HAP-1 (cell line): Measurements from ENCODE around the gene IRX2.
A peak's percentile ranks its signal among the peaks of the same experiment; 100 is the strongest.

Experiments
- DNase-seq, 2 experiments: peaks; one replicate each; pipeline ENCODE4 v3.0.0-alpha.2; 2016 to 2020; ENCODE audit warnings: low spot score in 2 of 2
- H3K27me3 ChIP-seq: fragments of 250-450 bp; sonication (Bioruptor Pico); 2 replicates; pipeline ENCODE4 v1.5.1; 2020; ENCODE audit warnings: low read depth, mild to moderate bottlenecking, moderate library complexity
- H3K36me3 ChIP-seq: fragments of 250-450 bp; sonication (Bioruptor Pico); replicated peaks from 2 replicates; pipeline ENCODE4 v1.5.1; 2020; ENCODE audit warnings: mild to moderate bottlenecking
- H3K4me1 ChIP-seq: fragments of 250-450 bp; sonication (Bioruptor Pico); 2 replicates; pipeline ENCODE4 v1.5.1; 2020; ENCODE audit warnings: mild to moderate bottlenecking
- H3K4me3 ChIP-seq: fragments of 250-450 bp; sonication (Bioruptor Pico); 2 replicates; pipeline ENCODE4 v1.5.1; 2020; ENCODE audit warnings: mild to moderate bottlenecking, moderate library complexity
- H3K9me3 ChIP-seq: fragments of 250-450 bp; sonication (Bioruptor Pico); 2 replicates; pipeline ENCODE4 v1.5.1; 2020; ENCODE audit warnings: mild to moderate bottlenecking, moderate library complexity
- in situ Hi-C: fragments of 300-500 bp; cut with MboI; formaldehyde crosslinking; loops from 3 replicates; pipeline ENCODE4 v1.14.3; 2020; ENCODE audit warnings: low sequenced_read_pairs, inconsistent platforms, mixed read lengths

Gene IRX2

DNA sequence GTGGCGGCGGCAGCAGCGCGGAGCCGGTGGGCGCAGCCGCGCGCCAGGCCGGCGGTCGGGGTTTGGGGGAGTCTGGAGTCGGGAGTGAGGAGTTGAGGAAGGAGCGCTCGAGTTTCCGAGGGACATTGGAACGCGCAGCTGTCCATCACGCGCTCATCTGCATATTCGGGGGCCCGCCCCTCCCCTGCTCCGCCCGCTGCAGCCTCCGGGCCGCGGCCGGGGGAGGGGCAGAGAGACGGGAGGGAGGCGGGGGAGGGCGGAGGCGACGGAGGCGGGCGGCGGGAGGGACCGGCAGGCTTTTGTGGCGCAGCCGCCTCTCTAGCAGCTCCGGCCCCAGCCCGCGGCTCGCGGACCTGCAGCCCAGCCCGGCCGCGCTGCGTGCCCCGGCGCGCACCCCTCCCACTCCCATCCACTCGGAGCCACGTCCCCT is at the start of gene IRX2:
Gene IRX2 (minus strand): TSS at position 86 of the 430 bp plus-strand sequence. CDS start 264 bp downstream, outside the sequence.
- DNase-seq, result peak; percentile 20 to 73
- no peaks in the 10 kb centered on the region for H3K36me3 ChIP-seq
- H3K4me3 ChIP-seq, result peak within 1 kb of the TSS; percentile 24
- in situ Hi-C loops, result no loop called here
- H3K4me1 ChIP-seq, result peaks cover 3% of the 10 kb centered on the region; the same call in 1 of the 2 replicates
- H3K27me3 ChIP-seq, result no peaks in the 10 kb centered on the region
- peaks cover 8% of the 10 kb centered on the region; the same call in 1 of the 2 replicates for H3K9me3 ChIP-seq

DNA sequence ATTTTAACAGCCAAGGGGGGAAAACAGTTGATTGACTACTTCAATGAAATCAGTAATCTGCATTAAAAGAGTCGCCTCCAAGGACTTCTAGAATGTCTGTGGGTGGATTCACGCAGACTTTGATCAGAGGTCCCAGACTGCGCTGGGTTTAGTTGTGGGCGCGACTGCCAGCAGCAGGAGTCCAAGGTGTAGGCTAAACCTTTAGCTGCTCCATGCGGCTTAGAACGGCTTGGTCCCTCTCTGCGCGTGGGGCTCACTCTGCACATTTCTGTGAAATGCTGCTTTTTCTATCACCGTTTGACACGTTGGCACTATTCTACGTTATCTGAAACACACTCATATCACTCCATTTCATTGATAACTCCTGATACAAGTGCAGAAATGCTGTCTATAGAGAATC is 48.6 kb upstream of the IRX2 start:
- Histone ChIP-seq H3K36me3 (no peaks in the 10 kb centered on the region), H3K4me1 (no peaks in the 10 kb centered on the region), H3K4me3 (no peak overlapping the region), H3K9me3 (no peaks in the 10 kb centered on the region), H3K27me3 (no peaks in the 10 kb centered on the region)
- in situ Hi-C loops, result no loop called here
- no peak for DNase-seq

- no peak for DNase-seq
- H3K4me3 ChIP-seq, result no peak overlapping the region
- H3K27me3 ChIP-seq, result no peaks in the 10 kb centered on the region
- H3K9me3 ChIP-seq, result no peaks in the 10 kb centered on the region
- in situ Hi-C loops, result no loop called here
- no peaks in the 10 kb centered on the region for H3K36me3 ChIP-seq
- H3K4me1 ChIP-seq, result no peaks in the 10 kb centered on the region
Measured at GRCh38 chr5:2797981-2798380, 46.5 kb upstream of the IRX2 start.

GRCh38 chr5:2797160-2797559 is 45.7 kb upstream of the IRX2 start:
- Histone ChIP-seq H3K4me1 (no peaks in the 10 kb centered on the region), H3K4me3 (no peak overlapping the region), H3K36me3 (no peaks in the 10 kb centered on the region), H3K9me3 (no peaks in the 10 kb centered on the region), H3K27me3 (no peaks in the 10 kb centered on the region)
- in situ Hi-C loops, result no loop called here
- DNase-seq, result no peak

GRCh38 chr5:2783223-2783622 is 31.7 kb upstream of the IRX2 start:
- in situ Hi-C loops, result no loop called here
- H3K4me1 ChIP-seq, result no peaks in the 10 kb centered on the region
- H3K27me3 ChIP-seq, result no peaks in the 10 kb centered on the region
- H3K9me3 ChIP-seq, result no peaks in the 10 kb centered on the region; the same call in 1 of the 2 replicates
- no peak overlapping the region for H3K4me3 ChIP-seq
- H3K36me3 ChIP-seq, result no peaks in the 10 kb centered on the region
- no peak for DNase-seq

GRCh38 chr5:2782658-2783057 is 31.2 kb upstream of the IRX2 start:
- DNase-seq, result no peak
- no peaks in the 10 kb centered on the region for H3K4me1 ChIP-seq
- H3K27me3 ChIP-seq, result no peaks in the 10 kb centered on the region
- no peak overlapping the region for H3K4me3 ChIP-seq
- H3K9me3 ChIP-seq, result no peaks in the 10 kb centered on the region; the same call in 1 of the 2 replicates
- H3K36me3 ChIP-seq, result no peaks in the 10 kb centered on the region
- in situ Hi-C loops, result no loop called here

- H3K27me3 ChIP-seq, result no peaks in the 10 kb centered on the region
- H3K4me3 ChIP-seq, result no peak overlapping the region
- H3K36me3 ChIP-seq, result no peaks in the 10 kb centered on the region
- in situ Hi-C loops, result no loop called here
- H3K9me3 ChIP-seq, result no peaks in the 10 kb centered on the region
- H3K4me1 ChIP-seq, result no peaks in the 10 kb centered on the region
- DNase-seq, result no peak
Measured at GRCh38 chr5:2780421-2781171, 29.1 kb upstream of the IRX2 start.

DNA sequence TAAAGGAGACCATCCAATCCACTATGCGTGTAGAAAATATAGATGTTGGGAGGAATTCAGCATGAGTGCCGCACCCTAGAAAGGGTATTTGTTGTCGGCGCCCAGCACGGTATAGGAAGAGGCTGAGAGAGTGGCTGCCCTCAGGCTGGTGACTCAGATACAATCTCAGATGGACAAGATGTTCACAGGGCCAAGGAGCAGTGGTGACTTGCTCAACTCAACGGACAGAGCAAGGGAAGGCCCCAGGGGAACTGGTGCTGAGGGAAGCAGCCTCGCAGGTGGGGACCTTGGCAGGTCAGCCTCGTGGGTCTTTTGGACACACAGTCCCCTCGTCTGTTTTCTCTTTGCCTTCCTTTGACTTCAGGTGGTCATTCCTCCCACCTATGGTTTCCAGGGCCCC is 28.0 kb upstream of the IRX2 start:
- Histone ChIP-seq H3K36me3 (no peaks in the 10 kb centered on the region), H3K4me1 (no peaks in the 10 kb centered on the region), H3K27me3 (no peaks in the 10 kb centered on the region), H3K4me3 (no peak overlapping the region), H3K9me3 (no peaks in the 10 kb centered on the region)
- in situ Hi-C loops, result no loop called here
- no peak for DNase-seq

DNA sequence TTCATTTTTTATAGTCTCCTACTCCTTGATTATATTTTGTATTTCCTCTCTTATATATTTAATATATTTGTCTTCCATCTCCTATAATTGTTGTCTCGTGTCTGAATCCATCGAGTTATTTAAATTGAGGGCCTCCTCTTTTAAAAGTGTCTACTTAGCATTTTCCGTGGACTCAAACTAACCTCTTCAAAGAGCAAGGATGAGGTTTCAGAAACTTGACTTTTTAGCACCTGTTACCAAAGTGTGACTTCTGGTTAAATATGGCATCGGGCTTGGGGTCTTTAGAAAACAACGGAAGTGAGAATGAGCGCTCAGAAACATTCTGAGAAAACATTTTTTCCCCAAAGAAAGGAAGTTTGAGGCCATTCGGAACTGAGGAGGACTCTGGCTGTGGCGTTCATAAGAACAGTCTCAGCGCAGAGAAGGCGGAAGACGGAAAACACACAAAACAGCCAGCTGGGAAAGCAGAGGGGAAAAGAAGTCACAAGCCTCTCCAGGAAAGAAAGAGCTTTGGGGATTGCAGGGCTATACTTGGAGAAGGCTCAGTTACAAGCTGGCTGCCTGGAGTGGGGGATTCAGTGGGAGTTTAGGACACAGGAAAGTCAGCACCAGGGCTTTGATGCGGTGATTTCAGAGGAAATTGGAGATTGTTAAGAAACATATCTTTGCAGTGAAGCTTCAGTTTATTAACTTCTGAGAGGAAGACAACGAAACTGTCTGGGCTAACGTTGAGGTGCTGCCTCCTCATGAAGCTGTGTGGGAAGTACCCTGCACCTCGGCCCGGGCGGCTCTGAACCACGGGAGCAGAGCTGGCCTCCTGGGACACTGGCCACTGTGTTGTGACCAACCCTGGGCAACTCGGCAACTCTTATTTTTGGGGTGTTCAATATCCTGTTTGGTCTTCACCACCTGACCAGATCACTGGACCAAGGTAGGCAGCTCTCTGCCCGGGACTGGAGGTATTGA is 25.1 kb upstream of the IRX2 start:
- Histone ChIP-seq H3K36me3 (no peaks in the 10 kb centered on the region), H3K4me3 (no peak overlapping the region), H3K27me3 (no peaks in the 10 kb centered on the region), H3K4me1 (no peaks in the 10 kb centered on the region), H3K9me3 (no peaks in the 10 kb centered on the region)
- in situ Hi-C loops, result no loop called here
- DNase-seq, result no peak

DNA sequence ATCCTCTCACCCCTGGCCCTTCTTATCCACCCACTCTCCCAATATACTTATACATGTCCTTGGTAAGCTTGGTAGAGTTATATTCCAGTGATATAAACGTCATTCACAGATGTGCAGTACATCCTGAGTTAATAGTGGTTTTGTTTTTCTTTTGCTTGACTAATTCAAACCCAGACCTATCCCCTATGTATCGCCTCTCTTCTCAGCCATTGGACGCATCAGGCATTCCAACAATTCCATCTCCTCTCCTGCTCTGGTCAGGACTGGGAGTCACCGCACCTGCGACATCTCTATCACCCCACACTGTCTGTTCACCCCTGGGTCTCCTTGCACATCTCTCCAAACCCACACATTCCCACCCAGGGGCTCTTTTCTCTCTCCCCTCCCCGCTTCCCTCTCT is 21.9 kb upstream of the IRX2 start:
- no peak for DNase-seq
- Histone ChIP-seq H3K36me3 (no peaks in the 10 kb centered on the region), H3K4me1 (peaks cover 3% of the 10 kb centered on the region; the same call in 1 of the 2 replicates), H3K9me3 (no peaks in the 10 kb centered on the region), H3K27me3 (no peaks in the 10 kb centered on the region), H3K4me3 (no peak overlapping the region)
- in situ Hi-C loops, result no loop called here

- Histone ChIP-seq H3K4me1 (peaks cover 3% of the 10 kb centered on the region; the same call in 1 of the 2 replicates), H3K4me3 (no peak overlapping the region), H3K27me3 (no peaks in the 10 kb centered on the region), H3K9me3 (no peaks in the 10 kb centered on the region), H3K36me3 (no peaks in the 10 kb centered on the region)
- DNase-seq, result no peak
- in situ Hi-C loops, result no loop called here
Measured at GRCh38 chr5:2767089-2767488, 15.6 kb upstream of the IRX2 start.

DNA sequence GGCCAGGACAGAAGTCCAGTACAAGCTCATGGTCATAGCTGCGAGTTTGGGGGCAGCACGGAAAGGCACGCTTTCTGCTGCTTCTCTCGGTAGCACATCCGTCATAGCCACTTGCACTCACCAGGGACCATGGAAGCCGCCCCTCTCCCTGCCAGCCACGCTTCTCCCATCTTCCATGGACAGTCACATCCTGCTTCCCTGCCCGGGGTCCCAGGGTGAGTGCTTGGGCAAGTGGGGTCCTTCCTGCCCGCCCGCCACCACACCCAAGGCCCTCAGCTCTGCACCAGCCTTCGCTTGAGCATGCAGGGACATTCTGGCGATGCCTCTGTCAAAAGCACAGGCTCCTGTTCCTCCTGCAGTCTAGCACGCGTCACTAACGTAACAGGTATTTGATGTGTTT is 13.1 kb upstream of the IRX2 start:
- Histone ChIP-seq H3K36me3 (no peaks in the 10 kb centered on the region), H3K27me3 (no peaks in the 10 kb centered on the region), H3K4me1 (no peaks in the 10 kb centered on the region; the same call in none of the 2 replicates), H3K4me3 (no peak overlapping the region), H3K9me3 (no peaks in the 10 kb centered on the region)
- in situ Hi-C loops, result no loop called here
- DNase-seq, result no peak

DNA sequence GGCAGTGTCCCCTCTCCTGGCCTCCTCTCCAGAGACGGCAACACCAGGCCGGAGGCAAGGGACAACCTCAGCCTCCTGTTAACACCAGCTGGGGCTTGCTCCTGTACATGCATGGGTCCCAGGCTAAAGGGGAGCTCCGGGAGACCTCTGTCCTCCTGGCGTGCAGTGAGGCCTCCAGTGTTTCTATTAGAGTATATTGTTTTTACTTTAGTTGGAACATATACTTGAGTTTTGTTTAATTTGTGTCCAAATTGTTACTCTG is 12.0 kb upstream of the IRX2 start:
- no peaks in the 10 kb centered on the region for H3K36me3 ChIP-seq
- H3K4me3 ChIP-seq, result no peak overlapping the region
- H3K27me3 ChIP-seq, result no peaks in the 10 kb centered on the region
- in situ Hi-C loops, result no loop called here
- H3K4me1 ChIP-seq, result no peaks in the 10 kb centered on the region; the same call in 1 of the 2 replicates
- no peak for DNase-seq
- H3K9me3 ChIP-seq, result no peaks in the 10 kb centered on the region
